GM21390 (cell line): ENCODE results near the gene WDR91.
"Not testable (repeated sequence)": the region's sequence is repeated elsewhere in the genome, so short reads cannot be mapped to it uniquely, and the experiment has no call there.

Experiments used
- ATAC-seq: cut with Tn5 transposase; IDR thresholded peaks from one replicate; pipeline ENCODE4 v1.9.1; 2021; ENCODE audit not compliant: unreplicated experiment

WDR91 gene

GRCh38 chr7:135180122-135180521 is 31.2 kb downstream of the WDR91 start:
- ATAC-seq, result no peak

GRCh38 chr7:135179321-135179925 is 31.9 kb downstream of the WDR91 start:
- ATAC-seq, result no peak

GRCh38 chr7:135178364-135178763 is 33.0 kb downstream of the WDR91 start:
- ATAC-seq, result no peak

- ATAC-seq, result no peak
Observed at GRCh38 chr7:135177028-135177696, 34.2 kb downstream of the WDR91 start.

DNA sequence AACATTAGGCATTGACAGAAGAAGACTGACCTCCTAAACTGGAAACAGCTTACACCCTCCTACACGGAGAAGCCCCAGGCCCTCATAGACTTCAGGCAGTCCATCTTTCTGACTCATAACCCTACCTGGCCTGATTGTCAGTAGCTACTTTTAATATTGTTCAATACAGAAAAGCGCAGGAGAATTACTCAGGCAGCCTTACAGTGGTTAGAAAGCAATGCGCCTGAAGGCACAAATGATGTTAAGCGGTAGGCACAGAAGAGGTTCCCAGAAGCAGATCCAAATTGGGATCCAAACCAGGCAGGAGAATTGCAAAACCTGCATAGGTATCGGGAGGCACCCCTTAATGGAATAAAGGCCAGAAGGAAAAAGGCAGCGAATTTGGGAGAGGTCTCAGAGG is 35.4 kb downstream of the WDR91 start:
- ATAC-seq, result no peak

DNA sequence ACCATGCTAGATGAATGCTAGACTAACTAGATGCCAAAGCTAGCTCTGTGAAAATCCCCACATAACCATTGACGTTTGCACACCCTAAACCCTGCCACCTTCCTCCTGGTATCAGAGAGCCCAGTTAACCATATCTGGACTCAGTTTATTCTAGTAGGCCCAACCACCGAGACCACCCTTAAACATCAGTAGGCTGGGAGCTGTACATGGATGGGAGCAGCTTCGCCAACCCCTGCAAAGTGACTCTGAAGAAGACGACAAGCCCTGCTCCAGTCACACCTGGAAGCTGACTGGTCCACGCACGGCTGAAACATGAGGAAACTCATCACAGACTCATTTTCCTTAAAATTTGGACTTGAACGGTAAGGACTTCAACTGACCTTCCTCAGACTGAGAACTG is 36.4 kb downstream of the WDR91 start:
- ATAC-seq, result no peak

- ATAC-seq, result not testable (repeated sequence)
Observed at GRCh38 chr7:135173916-135174315, 37.4 kb downstream of the WDR91 start.

DNA sequence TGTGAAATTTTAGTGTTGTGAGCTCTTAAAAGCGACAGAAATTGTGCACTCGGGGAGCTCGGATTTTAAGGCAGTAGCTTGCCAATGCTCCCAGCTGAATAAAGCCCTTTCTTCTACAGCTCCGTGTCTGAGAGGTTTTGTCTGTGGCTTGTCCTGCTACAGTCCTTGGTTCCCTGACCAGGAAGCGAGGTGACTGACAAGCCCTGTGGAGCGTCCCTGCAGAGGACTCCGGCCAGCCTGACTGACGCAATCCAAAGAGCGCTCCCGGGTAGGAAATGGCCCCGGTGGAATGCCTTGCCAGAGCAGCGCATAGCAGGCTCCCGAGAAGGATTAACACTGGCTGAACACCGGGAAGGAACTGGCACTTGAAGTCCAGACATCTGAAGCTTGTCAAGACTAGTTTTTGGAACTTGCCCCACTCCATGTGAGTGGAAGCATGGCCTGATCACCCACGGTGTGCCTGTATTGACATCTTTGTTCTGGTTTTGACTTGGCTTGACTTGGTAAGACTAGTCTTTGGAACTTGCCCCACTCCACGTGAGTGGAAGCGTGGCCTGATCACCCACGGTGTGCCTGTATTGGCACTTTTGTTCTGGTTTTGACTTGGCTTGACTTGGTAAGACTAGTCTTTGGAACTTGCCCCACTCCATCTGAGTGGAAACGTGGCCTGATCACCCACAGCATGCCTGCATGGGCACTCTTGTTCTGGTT is 39.6 kb downstream of the WDR91 start:
- ATAC-seq, result not testable (repeated sequence)

- peak; percentile 35 for ATAC-seq
Observed at GRCh38 chr7:135170998-135171481, 40.3 kb downstream of the WDR91 start.

GRCh38 chr7:135170274-135170997 is 40.9 kb downstream of the WDR91 start, which contains the start of gene CYREN:
Gene CYREN, minus strand, starts transcription at chr7:135170707. Its CDS starts 1,785 bp downstream, at chr7:135168922.
- ATAC-seq, result peak; percentile 76

- peak; percentile 7 for ATAC-seq
Observed at GRCh38 chr7:135169964-135170273, 41.4 kb downstream of the WDR91 start.

DNA sequence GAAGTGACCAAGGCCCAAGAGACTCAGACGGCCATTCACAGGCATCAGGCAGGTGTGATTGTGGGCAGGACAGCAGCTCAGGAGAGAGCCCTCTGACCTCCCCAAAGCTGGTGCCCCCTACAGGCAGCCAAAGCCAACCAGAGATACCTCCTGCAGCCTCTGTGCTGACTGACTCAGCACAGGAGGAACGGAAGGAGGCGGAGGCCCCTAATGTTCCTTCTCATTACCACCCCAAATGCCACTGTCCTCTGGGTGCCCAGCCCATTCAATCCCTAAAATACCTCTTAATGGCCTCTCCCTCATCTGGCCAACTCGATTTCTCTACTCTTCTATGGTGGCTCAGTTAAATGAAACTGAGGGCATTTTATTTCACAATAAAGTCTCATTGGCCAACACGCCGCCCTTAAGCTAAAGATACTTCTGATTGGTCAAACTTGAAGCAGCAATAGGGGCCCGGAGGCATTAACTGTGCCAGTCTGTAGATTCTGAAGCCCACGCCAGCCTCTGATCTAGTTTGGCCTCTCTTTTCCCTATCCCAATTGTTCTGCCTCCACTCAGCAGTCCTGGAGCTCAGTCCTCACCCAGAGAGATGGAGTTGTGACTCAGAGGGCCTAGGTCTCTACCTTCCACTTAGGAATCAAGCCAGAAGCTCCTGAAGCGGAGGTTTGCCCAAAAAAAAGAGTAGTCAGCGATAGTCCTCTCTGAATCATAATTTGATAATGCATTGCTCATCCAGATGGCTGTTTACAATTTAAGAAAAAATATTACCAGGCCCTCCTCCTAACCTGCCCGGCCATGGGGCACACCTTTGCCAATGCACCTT is 42.0 kb downstream of the WDR91 start:
- ATAC-seq, result peak; percentile 36

- ATAC-seq, result no peak
Observed at GRCh38 chr7:135168489-135169140, 42.7 kb downstream of the WDR91 start.

DNA sequence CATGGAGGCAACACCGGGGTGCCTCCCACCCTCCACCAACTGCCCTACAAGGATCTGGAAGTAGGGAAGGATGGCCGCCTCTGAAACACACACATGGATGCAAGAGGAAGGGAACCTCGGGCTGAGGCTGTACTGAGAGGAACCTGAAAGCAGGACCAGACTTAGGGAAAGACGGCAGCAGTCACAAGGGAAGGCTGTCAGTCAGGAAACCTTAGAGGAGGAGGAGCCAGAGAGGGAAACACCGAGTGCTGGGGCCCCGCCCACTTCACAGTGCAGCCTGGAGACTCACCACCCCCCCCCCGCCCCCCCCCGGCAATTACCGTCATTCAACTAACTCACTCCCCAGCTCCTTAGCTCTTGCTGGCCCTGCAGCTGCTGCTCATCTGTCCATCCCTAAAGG is 43.3 kb downstream of the WDR91 start:
- ATAC-seq, result no peak

GRCh38 chr7:135167365-135167917 is 43.9 kb downstream of the WDR91 start:
- ATAC-seq, result no peak

GRCh38 chr7:135166338-135166990 is 44.9 kb downstream of the WDR91 start:
- no peak for ATAC-seq

DNA sequence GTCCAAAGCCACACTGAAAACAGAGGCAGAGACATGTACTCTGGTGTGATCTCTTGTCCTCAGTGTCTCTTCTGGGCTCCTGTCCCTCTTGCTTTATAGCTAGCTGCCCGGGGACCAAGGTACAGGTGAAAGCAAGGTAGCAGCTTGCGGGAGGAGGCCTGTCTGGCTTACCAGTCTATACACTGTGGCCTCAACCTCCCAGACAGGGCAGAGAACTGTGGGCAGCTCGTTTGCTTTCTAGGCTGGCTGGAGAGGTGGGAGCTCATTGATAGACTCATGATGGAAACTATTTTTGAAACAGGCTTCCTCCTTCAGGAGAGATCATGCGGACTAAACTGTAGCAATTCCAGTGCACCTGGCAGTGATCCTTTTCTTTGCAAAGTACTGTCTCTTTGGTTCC is 45.5 kb downstream of the WDR91 start:
- no peak for ATAC-seq

DNA sequence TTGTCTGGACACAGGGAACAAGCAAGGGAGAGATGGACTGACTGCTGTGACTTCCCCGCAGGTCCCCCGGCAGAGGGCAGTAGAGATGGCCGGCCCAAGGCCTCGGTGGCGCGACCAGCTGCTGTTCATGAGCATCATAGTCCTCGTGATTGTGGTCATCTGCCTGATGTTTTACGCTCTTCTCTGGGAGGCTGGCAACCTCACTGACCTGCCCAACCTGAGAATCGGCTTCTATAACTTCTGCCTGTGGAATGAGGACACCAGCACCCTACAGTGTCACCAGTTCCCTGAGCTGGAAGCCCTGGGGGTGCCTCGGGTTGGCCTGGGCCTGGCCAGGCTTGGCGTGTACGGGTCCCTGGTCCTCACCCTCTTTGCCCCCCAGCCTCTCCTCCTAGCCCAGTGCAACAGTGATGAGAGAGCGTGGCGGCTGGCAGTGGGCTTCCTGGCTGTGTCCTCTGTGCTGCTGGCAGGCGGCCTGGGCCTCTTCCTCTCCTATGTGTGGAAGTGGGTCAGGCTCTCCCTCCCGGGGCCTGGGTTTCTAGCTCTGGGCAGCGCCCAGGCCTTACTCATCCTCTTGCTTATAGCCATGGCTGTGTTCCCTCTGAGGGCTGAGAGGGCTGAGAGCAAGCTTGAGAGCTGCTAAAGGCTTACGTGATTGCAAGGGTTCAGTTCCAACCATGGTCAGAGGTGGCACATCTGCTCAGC is 46.8 kb downstream of the WDR91 start:
- no peak for ATAC-seq
